HEK293 (cell line): ENCODE data around the gene SP3.

Experiments
- CTCF ChIA-PET: fragments of 350-600 bp; formaldehyde crosslinking; extraction: SDS; loops from one replicate; lab custom pipeline; 2021; ENCODE audit warnings: antibody characterized with exemption; lab: Yijun Ruan, JAX
- POLR2A ChIA-PET: fragments of 300-600 bp; formaldehyde crosslinking; extraction: SDS; loops from one replicate; lab custom pipeline; 2020; ENCODE audit warnings: antibody characterized with exemption, inconsistent platforms; lab: Yijun Ruan, JAX
- H3K27ac ChIP-seq: fragments of 200-500 bp; sonication (Bioruptor generic); 2 replicates; pipeline ENCODE4 v1.5.1; 2014; ENCODE audit warnings: low read depth, low read length, control low read depth, inconsistent platforms; ENCODE audit errors: extremely low read depth
- H3K36me3 ChIP-seq, 2 experiments: fragments of 200-500 bp in 1 of 2; sonication (Bioruptor generic) in 1 of 2; 1 replicate in 1 of 2; 2 replicates in 1 of 2; pipeline ENCODE4 v1.5.1; 2014 to 2017; ENCODE audit warnings: inconsistent platforms in 2 of 2, low read length in 2 of 2; ENCODE audit not compliant: control insufficient read depth in 2 of 2, insufficient read depth in 1 of 2
- H3K4me1 ChIP-seq: fragments of 200-500 bp; sonication (Bioruptor generic); 2 replicates; pipeline ENCODE4 v1.5.1; 2014; ENCODE audit warnings: mild to moderate bottlenecking, low read length, inconsistent platforms; ENCODE audit not compliant: control insufficient read depth, insufficient read depth
- H3K4me3 ChIP-seq: 2 replicates; pipeline ENCODE4 v1.5.1; 2011; ENCODE audit warnings: low read depth, mild to moderate bottlenecking, control low read depth, low read length, moderate library complexity
- H3K9me3 ChIP-seq: fragments of 200-500 bp; sonication (Bioruptor generic); 2 replicates; pipeline ENCODE4 v1.5.1; 2014; ENCODE audit warnings: low read depth, low read length, inconsistent platforms; ENCODE audit not compliant: control insufficient read depth, insufficient read depth
- AEBP2 ChIP-seq: fragments of 450-650 bp; formaldehyde crosslinking; IDR thresholded peaks from 2 replicates; pipeline ENCODE4 v1.5.1; 2016; ENCODE audit warnings: missing biosample characterization, missing genetic modification characterization, borderline replicate concordance
- BCL6B ChIP-seq: fragments of 450-650 bp; formaldehyde crosslinking; IDR thresholded peaks from 2 replicates; pipeline ENCODE4 v1.5.1; 2017; ENCODE audit warnings: missing biosample characterization, missing genetic modification characterization
- GLIS1 ChIP-seq: fragments of 450-650 bp; formaldehyde crosslinking; IDR thresholded peaks from 2 replicates; pipeline ENCODE4 v1.5.1; 2016; ENCODE audit warnings: missing biosample characterization, missing genetic modification characterization
- HOXC10 ChIP-seq: sonication (generic); formaldehyde crosslinking; IDR thresholded peaks from 2 replicates; pipeline ENCODE4 v1.8.1; 2023; ENCODE audit warnings: mild to moderate bottlenecking, missing genetic modification reagents
- KLF9 ChIP-seq: fragments of 450-650 bp; formaldehyde crosslinking; IDR thresholded peaks from 2 replicates; pipeline ENCODE4 v1.5.1; 2016; ENCODE audit warnings: missing biosample characterization, missing genetic modification characterization, low read depth
- RBAK ChIP-seq: fragments of 450-650 bp; formaldehyde crosslinking; IDR thresholded peaks from 2 replicates; pipeline ENCODE4 v1.5.1; 2016; ENCODE audit warnings: missing biosample characterization, missing genetic modification characterization
- WT1 ChIP-seq: fragments of 450-650 bp; formaldehyde crosslinking; IDR thresholded peaks from 2 replicates; pipeline ENCODE4 v1.5.1; 2016; ENCODE audit warnings: missing biosample characterization, missing genetic modification characterization
- ZBTB26 ChIP-seq: fragments of 450-650 bp; formaldehyde crosslinking; optimal IDR thresholded peaks from 2 replicates; pipeline ENCODE3; 2016; ENCODE audit warnings: missing biosample characterization, mild to moderate bottlenecking, missing genetic modification characterization
- ZBTB6 ChIP-seq: fragments of 450-650 bp; formaldehyde crosslinking; IDR thresholded peaks from 2 replicates; pipeline ENCODE4 v1.5.1; 2017; ENCODE audit warnings: missing biosample characterization, missing genetic modification characterization
- ZNF121 ChIP-seq: fragments of 450-650 bp; formaldehyde crosslinking; IDR thresholded peaks from 2 replicates; pipeline ENCODE4 v1.5.1; 2016; ENCODE audit warnings: missing biosample characterization, missing genetic modification characterization
- ZNF184 ChIP-seq: fragments of 450-650 bp; IDR thresholded peaks from 2 replicates; pipeline ENCODE4 v1.5.1; 2018; ENCODE audit warnings: missing biosample characterization, mild to moderate bottlenecking, missing genetic modification characterization
- ZNF239 ChIP-seq: fragments of 450-650 bp; formaldehyde crosslinking; IDR thresholded peaks from 2 replicates; pipeline ENCODE4 v1.5.1; 2016; ENCODE audit warnings: missing biosample characterization, missing genetic modification characterization
- ZNF24 ChIP-seq: fragments of 450-650 bp; formaldehyde crosslinking; IDR thresholded peaks from 2 replicates; pipeline ENCODE4 v1.5.1; 2016; ENCODE audit warnings: missing biosample characterization, missing genetic modification characterization
- ZNF394 ChIP-seq: fragments of 450-650 bp; formaldehyde crosslinking; IDR thresholded peaks from 2 replicates; pipeline ENCODE4 v1.5.1; 2016; ENCODE audit warnings: missing biosample characterization, missing genetic modification characterization, mild to moderate bottlenecking, moderate library complexity, borderline replicate concordance
- ZNF398 ChIP-seq: fragments of 450-650 bp; formaldehyde crosslinking; IDR thresholded peaks from 2 replicates; pipeline ENCODE4 v1.5.1; 2017; ENCODE audit warnings: missing biosample characterization, missing genetic modification characterization
- ZNF600 ChIP-seq: fragments of 450-650 bp; formaldehyde crosslinking; IDR thresholded peaks from 2 replicates; pipeline ENCODE4 v1.5.1; 2016; ENCODE audit warnings: missing biosample characterization, missing genetic modification characterization
- ZNF621 ChIP-seq: fragments of 450-650 bp; formaldehyde crosslinking; IDR thresholded peaks from 2 replicates; pipeline ENCODE4 v1.5.1; 2017; ENCODE audit warnings: missing biosample characterization, missing genetic modification characterization
- ZNF654 ChIP-seq: fragments of 450-650 bp; formaldehyde crosslinking; IDR thresholded peaks from 2 replicates; pipeline ENCODE4 v1.5.1; 2016; ENCODE audit warnings: low read depth, missing biosample characterization, missing genetic modification characterization
- ZNF692 ChIP-seq: fragments of 450-650 bp; formaldehyde crosslinking; IDR thresholded peaks from 2 replicates; pipeline ENCODE4 v1.5.1; 2016; ENCODE audit warnings: missing biosample characterization, missing genetic modification characterization
- ZNF704 ChIP-seq: fragments of 450-650 bp; formaldehyde crosslinking; IDR thresholded peaks from 2 replicates; pipeline ENCODE4 v1.5.1; 2016; ENCODE audit warnings: missing biosample characterization, missing genetic modification characterization

SP3 gene

GRCh38 chr2:173906626-173907025, 58.5 kb downstream of the SP3 start (continued):
- TF ChIP-seq AEBP2 (no peak), ZNF239 (no peak), WT1 (tag by site-specific recombination) (no peak), ZNF692 (tag by site-specific recombination) (no peak), ZNF600 (no peak)

- POLR2A ChIA-PET = interaction anchor here (0.6 kb wide), 1 partner anchor 222 kb away, joined by 8 read pairs; no protein-coding TSS in a partner anchor
- no peak overlapping the region for H3K4me3 ChIP-seq
- H3K27ac ChIP-seq = no peak overlapping the region
- TF ChIP-seq ZNF394 (tag by site-specific recombination) (no peak), ZBTB26 (tag by site-specific recombination) (no peak), ZBTB6 (no peak), ZNF704 (tag by site-specific recombination) (no peak), KLF9 (tag by site-specific recombination) (no peak), ZNF621 (tag by site-specific recombination) (no peak), ZNF24 (no peak), HOXC10 (CRISPR knock-in tag) (no peak), BCL6B (tag by site-specific recombination) (no peak), ZNF654 (tag by site-specific recombination) (no peak), ZNF121 (tag by site-specific recombination) (no peak), GLIS1 (no peak), ZNF184 (tag by site-specific recombination) (no peak), ZNF398 (no peak), RBAK (tag by site-specific recombination) (no peak)
- TF ChIP-seq, all 188 proteins: peak for 0
- Histone ChIP-seq H3K4me1 (no peaks in the 10 kb centered on the region), H3K9me3 (no peaks in the 10 kb centered on the region), H3K36me3 (peaks cover 7 to 40% of the 10 kb centered on the region in 2 experiments; a peak in 2 of 3 replicates)
- CTCF ChIA-PET = no interaction called here
These were observed 61.4 kb downstream of the SP3 start for GRCh38 chr2:173903601-173904394.
